ENCODE results near the gene SYT2. TPM values are rescaled to one million over a fixed set of nuclear protein-coding genes. Genes with fewer than 3 reads are reported as not detected.

SYT2 gene
- total RNA-seq, 1 experiment from 2014 or later, result not detected

DNA sequence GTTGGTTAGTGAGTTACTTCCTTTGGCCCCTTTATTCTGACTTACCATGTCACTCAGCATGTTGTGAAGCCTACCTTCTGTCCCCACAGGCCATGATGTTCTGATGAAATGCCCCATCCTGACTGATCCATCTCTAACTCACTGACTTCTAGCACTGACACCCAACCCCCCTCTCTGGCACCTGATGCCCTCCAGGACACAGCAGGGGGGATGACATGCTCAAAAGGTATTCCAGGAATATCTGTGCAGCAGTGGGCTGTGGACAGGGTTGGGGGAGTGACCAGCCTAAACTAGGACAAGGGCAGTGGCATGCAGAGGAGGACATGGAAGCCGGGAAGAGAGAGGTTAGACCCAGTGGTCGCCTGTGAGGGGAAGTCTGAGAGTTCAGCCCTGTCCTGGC, 25.5 kb downstream of the SYT2 start:
- intact Hi-C loops (cut with micrococcal nuclease), result no loop called here
- CTCF ChIA-PET, result no interaction called here
- H3K4me2 ChIP-seq (ENCODE audit: low read length), result no peak overlapping the region

DNA sequence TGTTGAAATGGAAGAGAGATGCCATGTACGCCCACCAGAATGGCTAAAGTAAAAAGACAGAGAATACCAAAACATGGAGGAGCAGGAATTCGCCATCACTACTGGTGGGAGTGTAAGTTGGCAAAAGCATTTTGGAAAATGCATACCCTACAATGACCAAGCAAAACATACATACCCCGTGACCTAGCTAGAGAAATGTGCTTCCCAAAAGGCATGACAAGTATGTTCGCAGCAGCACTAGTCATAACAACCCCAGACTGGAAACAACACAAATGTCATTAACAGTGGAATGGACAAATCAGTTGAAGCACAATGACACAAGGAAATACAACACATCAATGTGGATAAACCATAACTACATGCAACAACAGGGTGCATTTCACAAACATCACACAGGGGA, 27.2 kb downstream of the SYT2 start:
- no peaks in the 10 kb centered on the region for H3F3A ChIP-seq (ENCODE audit: low read length, unreplicated experiment)
- no TSS peak for BruUV-seq (replicated peaks)
- CTCF ChIA-PET, result no interaction called here
- ATAC-seq (no peak), DNase-seq (no peak)
- H3K4me2 ChIP-seq (ENCODE audit: low read length), result no peak overlapping the region
- no peaks in the 10 kb centered on the region for H3K4me1 ChIP-seq (ENCODE audit: insufficient read depth, low read length)
- H3K27ac ChIP-seq (ENCODE audit: low read length), result no peak overlapping the region
- TF ChIP-seq EZH2 (IDR thresholded peaks at IDR 0.05; ENCODE audit: low read length, unreplicated experiment) (no peak), EZH2phosphoT487 (IDR thresholded peaks at IDR 0.05; ENCODE audit: borderline replicate concordance, low read length) (no peak)
- TF ChIP-seq, protein P1, sequence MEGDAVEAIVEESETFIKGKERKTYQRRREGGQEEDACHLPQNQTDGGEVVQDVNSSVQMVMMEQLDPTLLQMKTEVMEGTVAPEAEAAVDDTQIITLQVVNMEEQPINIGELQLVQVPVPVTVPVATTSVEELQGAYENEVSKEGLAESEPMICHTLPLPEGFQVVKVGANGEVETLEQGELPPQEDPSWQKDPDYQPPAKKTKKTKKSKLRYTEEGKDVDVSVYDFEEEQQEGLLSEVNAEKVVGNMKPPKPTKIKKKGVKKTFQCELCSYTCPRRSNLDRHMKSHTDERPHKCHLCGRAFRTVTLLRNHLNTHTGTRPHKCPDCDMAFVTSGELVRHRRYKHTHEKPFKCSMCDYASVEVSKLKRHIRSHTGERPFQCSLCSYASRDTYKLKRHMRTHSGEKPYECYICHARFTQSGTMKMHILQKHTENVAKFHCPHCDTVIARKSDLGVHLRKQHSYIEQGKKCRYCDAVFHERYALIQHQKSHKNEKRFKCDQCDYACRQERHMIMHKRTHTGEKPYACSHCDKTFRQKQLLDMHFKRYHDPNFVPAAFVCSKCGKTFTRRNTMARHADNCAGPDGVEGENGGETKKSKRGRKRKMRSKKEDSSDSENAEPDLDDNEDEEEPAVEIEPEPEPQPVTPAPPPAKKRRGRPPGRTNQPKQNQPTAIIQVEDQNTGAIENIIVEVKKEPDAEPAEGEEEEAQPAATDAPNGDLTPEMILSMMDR (conservative IDR thresholded peaks at IDR 0.05; ENCODE audit: low read depth, low read length), result no peak
- H2AFZ ChIP-seq (ENCODE audit: low read length), result no peak overlapping the region
- no peaks in the 10 kb centered on the region for H4K20me1 ChIP-seq (ENCODE audit: low read length)
- peaks cover 17% of the 10 kb centered on the region; the same call in 1 of the 2 replicates for H3K27me3 ChIP-seq (ENCODE audit: low read length)
- no peaks in the 10 kb centered on the region for H3K36me3 ChIP-seq (ENCODE audit: low read depth, low read length)
- no peaks in the 10 kb centered on the region for H3K79me2 ChIP-seq (ENCODE audit: low read length)
- intact Hi-C loops (cut with micrococcal nuclease), result no loop called here
- POLR2A ChIA-PET (ENCODE audit: unreplicated experiment), result no interaction called here
- H3K9ac ChIP-seq (ENCODE audit: low read length), result no peak overlapping the region
- H3K9me2 ChIP-seq (replicated peaks; ENCODE audit: low read length), result no peaks in the 10 kb centered on the region
- H3K4me3 ChIP-seq (ENCODE audit: low read length), result no peak overlapping the region
- no peaks in the 10 kb centered on the region for H3K9me3 ChIP-seq (ENCODE audit: low read length)

More for the DNA sequence above, 25.5 kb downstream of the SYT2 start:
- no peak for DNase-seq
- Histone ChIP-seq H4K20me1 (ENCODE audit: low read length) (no peaks in the 10 kb centered on the region), H3K27ac (ENCODE audit: low read length) (no peak overlapping the region), H2AFZ (ENCODE audit: low read length) (no peak overlapping the region), H3K36me3 (ENCODE audit: low read depth, low read length) (no peaks in the 10 kb centered on the region), H3K27me3 (ENCODE audit: low read length) (peaks cover 27% of the 10 kb centered on the region; the same call in 1 of the 2 replicates), H3K4me1 (ENCODE audit: insufficient read depth, low read length) (no peaks in the 10 kb centered on the region), H3K9ac (ENCODE audit: low read length) (no peak overlapping the region), H3K9me3 (ENCODE audit: low read length) (no peaks in the 10 kb centered on the region), H3F3A (ENCODE audit: low read length, unreplicated experiment) (no peaks in the 10 kb centered on the region), H3K79me2 (ENCODE audit: low read length) (no peaks in the 10 kb centered on the region), H3K4me3 (ENCODE audit: low read length) (no peak overlapping the region), H3K9me2 (replicated peaks; ENCODE audit: low read length) (no peaks in the 10 kb centered on the region)
- TF ChIP-seq EZH2 (IDR thresholded peaks at IDR 0.05; ENCODE audit: low read length, unreplicated experiment) (no peak), EZH2phosphoT487 (IDR thresholded peaks at IDR 0.05; ENCODE audit: borderline replicate concordance, low read length) (no peak)
- TF ChIP-seq, protein P1 (conservative IDR thresholded peaks at IDR 0.05; ENCODE audit: low read depth, low read length), result no peak
- POLR2A ChIA-PET (ENCODE audit: unreplicated experiment), result no interaction called here
- ATAC-seq, result no peak
- BruUV-seq (replicated peaks), result no TSS peak

DNA sequence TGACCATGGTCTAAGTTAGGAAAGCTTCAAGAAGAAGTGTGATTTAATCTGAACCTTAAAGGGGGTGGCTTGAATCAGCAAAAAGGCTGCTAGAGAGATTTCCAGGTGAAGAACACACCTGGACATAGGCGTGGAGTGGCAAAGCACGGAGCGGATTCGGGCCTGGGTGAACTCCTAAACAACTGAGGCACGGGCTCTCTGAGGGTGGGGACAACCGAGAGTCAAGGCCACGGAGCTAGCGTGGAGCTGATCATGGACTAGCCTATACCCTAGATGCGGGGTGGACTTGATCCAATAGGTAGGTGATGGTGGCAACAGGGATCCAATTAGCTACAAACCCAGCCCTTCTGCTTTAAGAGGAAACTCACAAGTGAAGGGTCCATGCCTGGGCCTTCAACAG, 27.8 kb downstream of the SYT2 start:
- Histone ChIP-seq H3K9me3 (ENCODE audit: low read length) (no peaks in the 10 kb centered on the region), H3K27me3 (ENCODE audit: low read length) (peaks cover 21% of the 10 kb centered on the region; the same call in 1 of the 2 replicates), H3K79me2 (ENCODE audit: low read length) (no peaks in the 10 kb centered on the region), H3K9me2 (replicated peaks; ENCODE audit: low read length) (no peaks in the 10 kb centered on the region), H3K27ac (ENCODE audit: low read length) (no peak overlapping the region), H3K4me1 (ENCODE audit: insufficient read depth, low read length) (no peaks in the 10 kb centered on the region), H3K4me2 (ENCODE audit: low read length) (no peak overlapping the region), H3K9ac (ENCODE audit: low read length) (no peak overlapping the region), H3F3A (ENCODE audit: low read length, unreplicated experiment) (no peaks in the 10 kb centered on the region), H4K20me1 (ENCODE audit: low read length) (no peaks in the 10 kb centered on the region), H3K36me3 (ENCODE audit: low read depth, low read length) (no peaks in the 10 kb centered on the region), H2AFZ (ENCODE audit: low read length) (no peak overlapping the region), H3K4me3 (ENCODE audit: low read length) (no peak overlapping the region)
- ATAC-seq (no peak), DNase-seq (no peak)
- intact Hi-C loops (cut with micrococcal nuclease), result no loop called here
- ChIA-PET POLR2A (ENCODE audit: unreplicated experiment) (no interaction called here), CTCF (no interaction called here)
- TF ChIP-seq EZH2 (IDR thresholded peaks at IDR 0.05; ENCODE audit: low read length, unreplicated experiment), result no peak
- no peak for TF ChIP-seq EZH2phosphoT487 (IDR thresholded peaks at IDR 0.05; ENCODE audit: borderline replicate concordance, low read length)
- no TSS peak for BruUV-seq (replicated peaks)

Measured in PC-3 (cell line).